Measurements from ENCODE around the gene UBAC2. TPM values are rescaled to one million over a fixed set of nuclear protein-coding genes. Genes with fewer than 3 reads are reported as not detected.

UBAC2 gene
- total and polyA plus RNA-seq, 2 of the 4 experiments (the other 2 are of a cell fraction), result 20.8 to 36.3 TPM

DNA sequence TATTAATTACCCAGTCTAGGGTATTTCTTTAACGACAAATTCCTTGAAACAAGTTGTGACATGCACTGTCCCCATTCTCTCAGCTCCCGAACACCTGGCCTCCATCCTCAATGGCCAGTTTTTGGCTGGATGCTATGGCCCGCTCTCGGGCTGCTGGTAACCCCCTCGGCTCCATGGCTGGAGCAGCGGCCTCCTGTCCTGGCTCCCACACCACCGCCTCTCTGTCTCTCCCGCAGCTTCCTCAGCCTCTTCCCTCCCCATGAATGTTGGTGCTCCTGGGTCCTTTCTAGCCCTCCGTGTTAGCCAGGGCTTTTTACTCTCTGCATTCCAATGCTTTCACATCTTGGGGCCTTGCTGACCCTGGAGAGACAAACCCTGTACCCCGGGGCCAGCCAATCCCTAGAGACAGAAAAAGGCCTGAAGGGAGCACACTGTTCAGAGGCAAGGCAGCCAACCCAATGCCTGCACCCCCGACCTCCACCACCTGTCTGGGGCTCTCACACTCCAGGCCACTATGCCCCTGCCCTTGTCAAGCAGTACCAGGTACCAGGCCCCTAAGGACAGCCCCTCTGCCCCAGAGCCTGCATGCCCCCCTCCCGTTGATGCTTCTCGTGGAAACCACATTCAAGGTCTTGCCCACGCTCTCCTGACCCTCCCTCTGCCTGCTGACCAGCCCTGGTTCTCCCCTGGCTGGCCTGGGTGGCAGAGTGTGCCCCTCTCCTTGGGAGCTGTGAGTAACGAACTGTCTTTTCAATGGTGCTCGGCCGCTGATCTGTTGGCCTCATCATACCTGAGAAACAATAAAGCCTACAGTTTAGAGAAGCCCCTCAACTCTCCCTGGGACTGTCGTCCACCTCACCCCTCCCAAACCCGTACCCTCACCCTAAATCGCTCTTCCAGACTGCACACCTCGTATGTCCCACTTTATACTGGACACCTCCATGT is 193.4 kb downstream of the UBAC2 start:
- H3K56ac ChIP-seq (ENCODE audit: extremely low read depth, insufficient read depth, low read length), result no peak overlapping the region
- H3K23ac ChIP-seq (ENCODE audit: low read depth, low read length), result no peak overlapping the region
- no peak for ATAC-seq (ENCODE audit: low read depth)
- DNase-seq, result no peak
- H3K9me1 ChIP-seq (ENCODE audit: insufficient read depth, low read length), result no peaks in the 10 kb centered on the region; the same call in 1 of the 2 replicates
- H3K18ac ChIP-seq (ENCODE audit: low read depth, low read length), result no peak overlapping the region
- in situ Hi-C loops (cut with MboI; ENCODE audit: low sequenced_read_pairs) (no loop called here), dilution Hi-C loops (cut with HindIII; ENCODE audit: low sequenced_read_pairs, unreplicated experiment) (no loop called here), intact Hi-C loops (cut with micrococcal nuclease) (no loop called here)
- peaks cover 22% of the 10 kb centered on the region for H3K27me3 ChIP-seq (ENCODE audit: control insufficient read depth, insufficient read depth, low read length)
- no peak overlapping the region for H4K8ac ChIP-seq (ENCODE audit: low read depth in 2 of 2, low read length in 2 of 2)
- H3K4me1 ChIP-seq (ENCODE audit: control insufficient read depth, insufficient read depth, low read length), result no peaks in the 10 kb centered on the region
- no peak overlapping the region for H3K9ac ChIP-seq (ENCODE audit: low read depth, low read length)
- H3K4ac ChIP-seq (ENCODE audit: low read depth, low read length), result no peak overlapping the region
- H3K14ac ChIP-seq (replicated peaks; ENCODE audit: low read depth, low read length), result no peak overlapping the region
- 77% methylated on average over 13 of the region's 21 CpGs; no CpG with 5 or more reads in 1 of the 2 experiments for WGBS, 2 experiments (ENCODE audit: extremely low coverage in 2 of 2, insufficient read length in 1 of 2)
- no peaks in the 10 kb centered on the region for H4K20me1 ChIP-seq (ENCODE audit: insufficient read depth, low read length)
- H2AK9ac ChIP-seq (replicated peaks; ENCODE audit: low read depth, low read length, poor library complexity), result no peak overlapping the region
- H2AK5ac ChIP-seq (ENCODE audit: low read depth, low read length), result no peak overlapping the region
- no peak for TF ChIP-seq RCOR1 (IDR thresholded peaks at IDR 0.05; ENCODE audit: insufficient replicate concordance, low read length)
- no peak overlapping the region for H3K27ac ChIP-seq (ENCODE audit: insufficient read depth, low read length)
- no peaks in the 10 kb centered on the region for H3K36me3 ChIP-seq (ENCODE audit: control insufficient read depth, insufficient read depth, low read length)
- POLR2A ChIA-PET (ENCODE audit: unreplicated experiment), result no interaction called here
- H4K91ac ChIP-seq (ENCODE audit: insufficient read depth, low read depth, low read length), result no peak overlapping the region
- no peaks in the 10 kb centered on the region for H3K9me3 ChIP-seq (ENCODE audit: control insufficient read depth, insufficient read depth, low read length)
- no peak overlapping the region for H3K4me3 ChIP-seq (ENCODE audit: insufficient read depth, low read depth, low read length)
- H3K79me1 ChIP-seq (ENCODE audit: low read depth in 1 of 2, low read length in 2 of 2), result no peaks in the 10 kb centered on the region
- no peak overlapping the region for H2BK120ac ChIP-seq (ENCODE audit: low read depth, low read length)
- H3K4me2 ChIP-seq (ENCODE audit: low read depth, low read length), result no peak overlapping the region
- no peak overlapping the region for H4K5ac ChIP-seq (ENCODE audit: low read depth, low read length)
- H2AFZ ChIP-seq (replicated peaks; ENCODE audit: low read length, poor library complexity), result no peak overlapping the region
- H2BK20ac ChIP-seq (ENCODE audit: low read depth, low read length), result no peak overlapping the region
- BruUV-seq (replicated peaks), result no TSS peak
- H2BK15ac ChIP-seq (ENCODE audit: low read depth, low read length), result no peak overlapping the region
- CTCF ChIA-PET, result no interaction called here
- H2BK5ac ChIP-seq (ENCODE audit: low read depth, low read length, poor library complexity, severe bottlenecking), result no peak overlapping the region

Measured in IMR-90 (cell line).